HepG2 (cell line): ENCODE measurements around the gene SLC66A3. TPM values are rescaled to one million over a fixed set of nuclear protein-coding genes. Genes with fewer than 3 reads are reported as not detected.

Source experiments
- FOSL2 ChIP-seq: sonication (generic); formaldehyde crosslinking; IDR thresholded peaks from 2 replicates; pipeline ENCODE4 v1.4.0; 2020; ENCODE audit warnings: missing genetic modification reagents
- HNF4A ChIP-seq: sonication (generic); formaldehyde crosslinking; IDR thresholded peaks from 2 replicates; pipeline ENCODE4 v1.4.0; 2020; ENCODE audit warnings: missing genetic modification reagents
- IKZF4 ChIP-seq: sonication (generic); formaldehyde crosslinking; IDR thresholded peaks from 2 replicates; pipeline ENCODE4 v1.5.1; 2020; ENCODE audit warnings: borderline replicate concordance, mild to moderate bottlenecking, low read depth, missing genetic modification reagents; ENCODE audit errors: not compliant biosample characterization
- KIAA2018 ChIP-seq: sonication (generic); formaldehyde crosslinking; IDR thresholded peaks from 2 replicates; pipeline ENCODE4 v1.5.0; 2020; ENCODE audit warnings: mild to moderate bottlenecking, missing genetic modification reagents, borderline replicate concordance
- MAX ChIP-seq: IDR thresholded peaks from 2 replicates; pipeline ENCODE4 v1.6.1; 2012; ENCODE audit warnings: inconsistent platforms
- MZF1 ChIP-seq: sonication (generic); formaldehyde crosslinking; IDR thresholded peaks from 2 replicates; pipeline ENCODE4 v1.8.1; 2023; ENCODE audit warnings: mild to moderate bottlenecking, missing genetic modification reagents, borderline replicate concordance
- RBM39 ChIP-seq: fragments of 200-400 bp; formaldehyde crosslinking; IDR thresholded peaks from one replicate; pipeline ENCODE4 v1.6.1; 2018; ENCODE audit warnings: antibody characterized with exemption, mild to moderate bottlenecking, low read depth, low read length; ENCODE audit not compliant: poor library complexity, severe bottlenecking
- RELA ChIP-seq: sonication (generic); formaldehyde crosslinking; IDR thresholded peaks from 2 replicates; pipeline ENCODE4 v1.4.0; 2020; ENCODE audit warnings: missing genetic modification reagents
- SP1 ChIP-seq, 2 experiments: fragments of 450-650 bp in 1 of 2; sonication (generic) in 1 of 2; formaldehyde crosslinking in 1 of 2; IDR thresholded peaks; 2 replicates each; pipeline versions ENCODE4 v1.4.0 to v1.6.1; 2016 to 2020; ENCODE audit warnings: missing genetic modification reagents in 1 of 2
- TBL1XR1 ChIP-seq: fragments of 150-350 bp; IDR thresholded peaks from 2 replicates; pipeline ENCODE4 v1.6.1; 2014; ENCODE audit warnings: borderline replicate concordance, low read length; ENCODE audit not compliant: partially characterized antibody
- THAP9 ChIP-seq: sonication (generic); formaldehyde crosslinking; IDR thresholded peaks from 2 replicates; pipeline ENCODE4; 2020; ENCODE audit warnings: missing genetic modification reagents, mild to moderate bottlenecking, borderline replicate concordance
- ZBTB8A ChIP-seq: sonication (generic); formaldehyde crosslinking; IDR thresholded peaks from 2 replicates; pipeline ENCODE4 v1.4.0; 2020; ENCODE audit warnings: mild to moderate bottlenecking, low read depth, missing genetic modification reagents, borderline replicate concordance
- ZNF414 ChIP-seq: sonication (generic); formaldehyde crosslinking; IDR thresholded peaks from 2 replicates; pipeline ENCODE4 v1.5.0; 2020; ENCODE audit warnings: missing genetic modification reagents
- ZNF468 ChIP-seq: sonication (generic); formaldehyde crosslinking; IDR thresholded peaks from 2 replicates; pipeline ENCODE4 v1.8.0; 2022; ENCODE audit warnings: mild to moderate bottlenecking, moderate library complexity, missing genetic modification reagents
- ZNF788 ChIP-seq: sonication (generic); formaldehyde crosslinking; IDR thresholded peaks from 2 replicates; pipeline ENCODE4 v1.5.0; 2020; ENCODE audit warnings: mild to moderate bottlenecking, missing genetic modification reagents, borderline replicate concordance
- polyA plus RNA-seq, 8 experiments: library from polyadenylated mRNA; depleted of rRNA in 3 of 8; stranded (reverse) in 7 of 8; unstranded in 1 of 8; fragments of >200 nt; fragmentation: Illumina TruSeq in 4 of 8; extraction: Trizol in 4 of 8; gene quantifications; 2 replicates each; pipeline versions ENCODE4 v1.2.1 to v1.2.3, GENCODE V29; 2011 to 2016; ENCODE audit warnings: low read depth in 4 of 8, missing spikeins in 1 of 8, mixed read lengths in 1 of 8; ENCODE audit not compliant: insufficient read depth in 1 of 8
- total RNA-seq, 5 experiments: library from RNA; depleted of rRNA; stranded (reverse); fragments of >200 nt; fragmentation: Illumina TruSeq; extraction: Trizol; gene quantifications; 2 replicates each; pipeline ENCODE4 v1.2.3, GENCODE V29; 2016; ENCODE audit warnings: low read depth in 1 of 5

The SLC66A3 gene
- total and polyA plus RNA-seq, 2 of the 13 experiments (the other 11 are each of a cell fraction or from before 2014, with no cell fraction given), result 2.2 to 3.7 TPM

- TF ChIP-seq IKZF4 (CRISPR knock-in tag), result no peak
- no peak for TF ChIP-seq ZNF468
- 0 out of 2 replicates have a peak, but pooled peaks have one; percentile 51 for TF ChIP-seq RELA (CRISPR knock-in tag)
- no peak for TF ChIP-seq KIAA2018 (CRISPR knock-in tag)
- no peak for TF ChIP-seq ZBTB8A (CRISPR knock-in tag)
- TF ChIP-seq ZNF414 (CRISPR knock-in tag), result 0 out of 2 replicates have a peak, but pooled peaks have one; percentile 38
- TF ChIP-seq FOSL2 (CRISPR knock-in tag), result peak; percentile 33; the same call in 1 of the 2 replicates
- TF ChIP-seq THAP9 (CRISPR knock-in tag), result peak; percentile 59; the same call in 1 of the 2 replicates
- peak; percentile 84; the same call in 1 of the 2 replicates for TF ChIP-seq ZNF788 (CRISPR knock-in tag)
- TF ChIP-seq HNF4A (CRISPR knock-in tag), result 0 out of 2 replicates have a peak, but pooled peaks have one; percentile 16
- no peak for TF ChIP-seq SP1 (IDR thresholded peaks at IDR 0.05)
- peak; percentile 96 for TF ChIP-seq SP1 (CRISPR knock-in tag; IDR thresholded peaks at IDR 0.05)
- 0 out of 2 replicates have a peak, but pooled peaks have one; percentile 85 for TF ChIP-seq MZF1 (CRISPR knock-in tag)
- TF ChIP-seq MAX, result peak; percentile 90
- TF ChIP-seq TBL1XR1, result no peak
- TF ChIP-seq RBM39, result peak; percentile 58
Measured at GRCh38 chr2:11129598-11130449, 25.4 kb upstream of the SLC66A3 start (continued).
